Choroid plexus epithelial cell (primary cell): ENCODE results near the gene TRAM2.

ENCODE experiments used
- DNase-seq: peaks from one replicate; pipeline ENCODE4 v3.0.0-alpha.2; 2010; ENCODE audit warnings: low read depth
- H3K4me3 ChIP-seq: 2 replicates; pipeline ENCODE4 v1.5.1; 2011; ENCODE audit warnings: low read depth, mild to moderate bottlenecking, control low read depth, low read length, moderate library complexity
- CTCF ChIP-seq: conservative IDR thresholded peaks from 2 replicates; pipeline ENCODE4 v1.5.1; 2011; ENCODE audit warnings: low read depth, mild to moderate bottlenecking, control low read depth, inconsistent platforms, low read length, moderate library complexity

TRAM2 gene

GRCh38 chr6:52548353-52548713 is 28.5 kb downstream of the TRAM2 start:
- peak; percentile 64 for DNase-seq
- no peak for TF ChIP-seq CTCF
- H3K4me3 ChIP-seq = no peak overlapping the region

DNA sequence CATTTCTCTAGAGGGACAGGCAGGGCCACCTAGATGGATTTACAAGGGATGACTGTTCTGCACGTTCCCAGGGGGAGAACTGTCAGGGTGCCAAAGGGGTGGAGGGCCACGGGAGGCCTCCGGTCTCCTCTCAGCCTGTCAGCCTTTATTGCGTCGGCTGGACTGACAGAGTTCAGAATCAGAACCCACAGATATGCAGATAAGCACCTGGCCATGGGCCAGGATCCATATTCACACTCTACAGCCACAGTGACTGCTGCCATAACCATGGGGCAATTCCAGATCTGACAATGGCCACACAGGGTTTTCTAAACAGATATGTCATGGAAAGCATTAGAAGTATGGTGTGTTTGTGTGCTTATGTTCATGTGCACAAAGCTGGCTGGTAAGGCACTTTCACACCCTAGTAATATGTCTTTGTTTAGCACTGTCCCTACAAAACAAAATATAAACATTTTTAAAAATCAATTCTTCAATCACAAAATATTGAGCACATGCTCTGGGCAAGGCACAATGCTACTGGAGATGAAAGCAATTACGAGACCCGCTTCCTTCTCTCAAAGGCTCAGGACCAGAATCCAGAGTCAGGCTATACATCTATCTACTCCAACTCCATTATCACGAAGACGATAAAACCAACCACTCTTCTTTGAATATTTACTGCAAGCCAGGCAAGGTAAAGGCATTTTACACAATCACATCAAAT is 29.1 kb downstream of the TRAM2 start:
- no peak overlapping the region for H3K4me3 ChIP-seq
- peak; percentile 83 for DNase-seq
- no peak for TF ChIP-seq CTCF

DNA sequence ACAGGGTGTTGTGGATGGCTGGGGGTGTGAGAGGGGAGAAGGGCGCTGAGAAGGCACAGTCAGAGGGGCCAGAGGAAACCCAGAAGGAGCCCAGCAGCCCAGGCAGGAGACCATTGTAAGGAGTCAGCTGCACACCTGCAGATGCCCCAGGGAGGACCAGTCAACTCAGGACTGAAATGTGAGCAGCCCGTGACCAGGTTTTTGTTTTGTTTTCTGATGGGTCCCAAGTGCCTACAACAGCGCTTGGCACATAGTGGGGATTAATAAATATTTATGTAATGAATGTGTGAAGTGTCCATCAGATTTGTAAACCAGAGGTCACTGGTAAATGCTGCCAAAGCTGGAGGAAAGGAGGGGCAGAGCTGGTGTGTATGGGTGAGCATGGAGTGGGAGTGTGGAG is 30.2 kb downstream of the TRAM2 start:
- no peak overlapping the region for H3K4me3 ChIP-seq
- no peak for TF ChIP-seq CTCF
- no peak for DNase-seq

GRCh38 chr6:52546192-52546591 is 30.7 kb downstream of the TRAM2 start:
- H3K4me3 ChIP-seq = no peak overlapping the region
- no peak for TF ChIP-seq CTCF
- no peak for DNase-seq

DNA sequence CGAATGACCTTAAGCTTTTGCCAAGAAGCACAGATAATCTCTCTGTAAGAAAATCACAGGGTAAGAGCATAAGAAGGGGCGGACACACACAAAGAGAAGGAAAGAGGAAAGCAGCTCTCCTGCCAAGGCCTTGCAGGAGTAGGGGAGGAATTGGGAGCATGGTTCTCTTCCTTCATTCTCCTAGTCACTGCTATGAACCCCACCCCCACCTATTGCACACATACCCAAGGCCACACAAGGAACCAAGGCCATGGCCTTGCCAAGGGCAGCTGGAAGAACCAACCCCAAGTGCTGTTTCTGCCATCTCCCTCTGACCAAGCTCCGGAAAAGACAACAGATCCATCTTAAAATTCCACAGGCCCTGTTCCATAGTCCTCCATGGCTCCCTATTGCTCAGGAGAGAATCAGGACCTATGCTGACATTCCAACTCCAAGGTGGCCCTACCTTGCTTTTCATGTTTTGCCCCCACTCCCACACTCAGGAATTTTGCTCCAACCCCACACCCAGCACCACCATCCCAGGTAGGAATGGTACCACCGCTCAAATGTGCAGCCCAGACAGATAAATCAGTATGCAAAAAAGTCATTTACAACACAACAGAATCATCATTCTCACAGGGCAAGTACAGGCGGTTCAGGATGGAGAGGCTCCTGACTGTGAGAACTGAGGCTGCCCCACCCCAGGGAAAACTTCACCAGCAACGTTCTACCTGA is 31.3 kb downstream of the TRAM2 start:
- H3K4me3 ChIP-seq = no peak overlapping the region
- no peak for TF ChIP-seq CTCF
- no peak for DNase-seq

DNA sequence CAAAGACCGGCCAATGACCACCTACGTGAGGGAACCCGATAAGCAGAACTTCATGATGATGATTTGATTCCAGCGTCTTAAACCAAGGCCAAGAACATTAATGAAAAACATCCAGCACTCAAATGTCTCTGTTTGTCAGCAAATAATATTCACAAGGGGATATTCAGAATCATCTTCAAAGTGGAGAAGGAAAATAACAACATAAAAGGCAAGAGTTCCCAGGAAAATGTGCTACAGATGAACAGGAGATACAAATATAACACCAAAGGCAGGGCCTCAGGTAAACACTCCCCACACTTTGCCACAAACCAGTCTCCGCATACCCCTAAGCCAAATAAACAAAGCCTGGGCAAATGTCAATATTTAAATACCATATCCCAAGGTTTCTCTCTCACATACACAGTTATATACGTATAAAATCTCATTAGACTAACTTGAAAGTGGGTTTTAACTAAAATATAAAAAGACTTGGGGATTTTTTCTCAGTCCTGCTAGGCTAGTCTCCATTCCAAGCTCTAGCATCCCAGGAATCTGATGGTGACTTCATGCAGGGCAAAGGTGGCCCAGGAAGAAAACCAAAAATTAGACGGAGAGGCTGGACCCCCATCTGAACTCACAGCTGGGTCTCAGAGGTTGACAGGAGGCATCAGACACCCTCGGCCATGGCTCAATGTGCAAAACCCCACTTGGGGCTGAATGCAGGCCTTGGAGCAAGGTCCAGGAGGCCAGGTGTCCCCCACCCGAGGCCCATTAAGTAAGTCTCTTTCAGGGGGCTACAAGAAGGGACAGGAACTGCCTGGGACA is 32.1 kb downstream of the TRAM2 start:
- DNase-seq = peak; percentile 46
- no peak overlapping the region for H3K4me3 ChIP-seq
- TF ChIP-seq CTCF = no peak
